Gastroesophageal sphincter (tissue), 4 donors: Measurements from ENCODE around the gene AHNAK2. TPM values are rescaled to one million over a fixed set of nuclear protein-coding genes. Genes with fewer than 3 reads are reported as not detected.

Source experiments
- ATAC-seq: fragments of 150-250 bp; one replicate; pipeline ENCODE4 v1.9.1; 2016; ENCODE audit warnings: mild to moderate bottlenecking, moderate library complexity
- H3K27ac ChIP-seq, 4 donors: fragments of 200-600 bp; sonication (generic) in 3 of 4; 1 replicate in 3 of 4; 2 replicates in 1 of 4; pipeline ENCODE4 v1.5.1; 2016 to 2019
- H3K27me3 ChIP-seq: fragments of 200-600 bp; sonication (generic); one replicate; pipeline ENCODE4 v1.5.1; 2019
- H3K36me3 ChIP-seq, 2 donors: fragments of 200-600 bp; sonication (generic); one replicate each; pipeline ENCODE4 v1.5.1; 2019; ENCODE audit warnings: control low read depth in 1 of 2
- H3K4me1 ChIP-seq, 3 donors: fragments of 200-600 bp; sonication (generic); 1 replicate in 2 of 3; 2 replicates in 1 of 3; pipeline ENCODE4 v1.5.1; 2016 to 2019; ENCODE audit warnings: control low read depth in 2 of 3
- H3K4me3 ChIP-seq, 2 donors: fragments of 200-600 bp; sonication (generic); one replicate each; pipeline ENCODE4 v1.5.1; 2019; ENCODE audit warnings: mild to moderate bottlenecking in 1 of 2, moderate library complexity in 1 of 2
- H3K9me3 ChIP-seq, 3 donors: fragments of 200-600 bp; sonication (generic); one replicate each; pipeline ENCODE4 v1.5.1; 2017 to 2019; ENCODE audit warnings: control low read depth in 2 of 3
- CTCF ChIP-seq, 4 experiments: fragments of 200-600 bp in 2 of 4; fragments of 450-650 bp in 2 of 4; sonication (generic) in 1 of 4; IDR thresholded peaks; one replicate each; pipeline ENCODE4 v1.5.1; 2017 to 2019; ENCODE audit warnings: antibody characterized with exemption in 4 of 4, mild to moderate bottlenecking in 2 of 4, moderate library complexity in 2 of 4
- EP300 ChIP-seq: sonication (generic); formaldehyde crosslinking; IDR thresholded peaks from one replicate; pipeline ENCODE4 v1.6.1; 2017; ENCODE audit warnings: antibody characterized with exemption, mild to moderate bottlenecking
- POLR2A ChIP-seq, 2 donors: fragments of 450-650 bp; IDR thresholded peaks; one replicate each; pipeline ENCODE4 v1.6.1; 2017; ENCODE audit warnings: antibody characterized with exemption in 2 of 2, mild to moderate bottlenecking in 2 of 2, moderate library complexity in 1 of 2
- POLR2AphosphoS5 ChIP-seq: sonication (generic); formaldehyde crosslinking; IDR thresholded peaks from one replicate; pipeline ENCODE4 v1.6.1; 2017; ENCODE audit warnings: antibody characterized with exemption
- WGBS, 2 donors: methylation state at CpG; one replicate each; pipeline ENCODE4 v1.1.5; 2018; ENCODE audit warnings: low coverage in 1 of 2; 5-methylcytosine and 5-hydroxymethylcytosine counted together
- total RNA-seq, 4 donors: library from RNA; depleted of rRNA; stranded (reverse); fragments of >200 nt; gene quantifications; one replicate each; pipeline ENCODE4 v1.1.0, GENCODE V29; 2016

Gene AHNAK2
- total RNA-seq, 4 donors from 2014 or later: 105 to 529 (median 239) TPM

- TF ChIP-seq POLR2A (IDR thresholded peaks at IDR 0.05): no peak
- H3K27ac ChIP-seq: peak overlapping the region; percentile 90 to 98 (median 95)
- ATAC-seq: peak; percentile 82
- H3K27me3 ChIP-seq: no peaks in the 10 kb centered on the region
- H3K4me3 ChIP-seq: peak overlapping the region in 1 of 2 donors; percentile 12
- WGBS, 2 donors: 0% methylated on average over 3 of the region's 12 CpGs; no CpG with 5 or more reads in 1 of the 2 donors
- peaks cover 13 to 100% (median 86%) of the 10 kb centered on the region in 3 donors for H3K4me1 ChIP-seq
- no peaks in the 10 kb centered on the region for H3K9me3 ChIP-seq
- H3K36me3 ChIP-seq: no peaks in the 10 kb centered on the region
Measured at GRCh38 chr14:104973135-104973384, 5.1 kb downstream of the AHNAK2 start.

- Histone ChIP-seq H3K4me3 (peak overlapping the region in 1 of 2 donors; percentile 12), H3K27ac (peak overlapping the region; percentile 90 to 98 (median 95)), H3K27me3 (no peaks in the 10 kb centered on the region), H3K36me3 (no peaks in the 10 kb centered on the region), H3K4me1 (peaks cover 13 to 100% (median 87%) of the 10 kb centered on the region in 3 donors), H3K9me3 (no peaks in the 10 kb centered on the region)
- TF ChIP-seq CTCF (IDR thresholded peaks at IDR 0.05): peak in 1 of 4 experiments; percentile 35
- TF ChIP-seq EP300: no peak
- TF ChIP-seq POLR2AphosphoS5: peak; percentile 46
- TF ChIP-seq POLR2A (IDR thresholded peaks at IDR 0.05): peak in 1 of 2 donors; percentile 22
- peak; percentile 42 for ATAC-seq
- 20% methylated on average over 1 of the region's 28 CpGs; no CpG with 5 or more reads in 1 of the 2 donors for WGBS, 2 donors
Measured at GRCh38 chr14:104972301-104973134, 5.7 kb downstream of the AHNAK2 start.

- peak overlapping the region; percentile 90 to 98 (median 95) for H3K27ac ChIP-seq
- H3K4me3 ChIP-seq: no peak overlapping the region
- ATAC-seq: no peak
- no peaks in the 10 kb centered on the region for H3K36me3 ChIP-seq
- WGBS, 2 donors: 93 to 100% methylated on average over 1 to 2 of the region's 12 CpGs
- no peaks in the 10 kb centered on the region for H3K9me3 ChIP-seq
- TF ChIP-seq EP300: no peak
- no peak for TF ChIP-seq CTCF (IDR thresholded peaks at IDR 0.05)
- TF ChIP-seq POLR2A (IDR thresholded peaks at IDR 0.05): no peak
- TF ChIP-seq POLR2AphosphoS5: no peak
- H3K4me1 ChIP-seq: peaks cover 13 to 100% (median 87%) of the 10 kb centered on the region in 3 donors
- no peaks in the 10 kb centered on the region for H3K27me3 ChIP-seq
Measured at GRCh38 chr14:104971447-104972240, 6.5 kb downstream of the AHNAK2 start.

GRCh38 chr14:104970231-104971068 is 7.7 kb downstream of the AHNAK2 start:
- TF ChIP-seq EP300 (no peak), POLR2A (IDR thresholded peaks at IDR 0.05) (peak; percentile 38 to 50), POLR2AphosphoS5 (peak; percentile 75), CTCF (IDR thresholded peaks at IDR 0.05) (peak in 1 of 4 experiments; percentile 6)
- no peaks in the 10 kb centered on the region for H3K27me3 ChIP-seq
- H3K4me3 ChIP-seq: peak overlapping the region; percentile 39 to 62
- peaks cover 9 to 100% (median 81%) of the 10 kb centered on the region in 3 donors for H3K4me1 ChIP-seq
- 28 to 57% methylated on average over 2 to 5 of the region's 19 CpGs for WGBS, 2 donors
- peak overlapping the region; percentile 90 to 98 (median 95) for H3K27ac ChIP-seq
- H3K36me3 ChIP-seq: no peaks in the 10 kb centered on the region
- peak; percentile 54 for ATAC-seq
- H3K9me3 ChIP-seq: no peaks in the 10 kb centered on the region
